Neural cell (in vitro differentiated cells): ENCODE data around the gene CHCHD10. TPM values are rescaled to one million over a fixed set of nuclear protein-coding genes. Genes with fewer than 3 reads are reported as not detected.

Experiments
- H2AFZ ChIP-seq: fragments of 200-600, 300-800 bp; sonication (generic), shearing (Covaris generic); 2 replicates; pipeline ENCODE4 v1.6.0; 2014; ENCODE audit warnings: low read depth, mild to moderate bottlenecking, antibody characterized with exemption, low read length, moderate library complexity
- H3F3A ChIP-seq: fragments of 200-600 bp; shearing (Covaris generic); 2 replicates; pipeline ENCODE4 v1.6.1; 2016; ENCODE audit warnings: mild to moderate bottlenecking, moderate library complexity, mixed read lengths, antibody characterized with exemption, low read length; ENCODE audit not compliant: insufficient read depth, poor library complexity, severe bottlenecking
- H3K27ac ChIP-seq: fragments of 200-600, 300-800 bp; sonication (generic), shearing (Covaris generic); 2 replicates; pipeline ENCODE4 v1.5.1; 2014; ENCODE audit warnings: mild to moderate bottlenecking, low read length, moderate library complexity
- H3K27me3 ChIP-seq: fragments of 300-800, 200-600 bp; sonication (generic), shearing (Covaris generic); 2 replicates; pipeline ENCODE4 v1.6.0; 2014; ENCODE audit warnings: mild to moderate bottlenecking, low read depth, low read length, moderate library complexity; ENCODE audit not compliant: insufficient read depth
- H3K36me3 ChIP-seq: fragments of 300-800, 200-600 bp; sonication (generic), shearing (Covaris generic); 2 replicates; pipeline ENCODE4 v1.5.1; 2014; ENCODE audit warnings: mild to moderate bottlenecking, antibody characterized with exemption, low read length, moderate library complexity; ENCODE audit not compliant: insufficient read depth
- H3K4me2 ChIP-seq: fragments of 300-800, 200-600 bp; sonication (generic), shearing (Covaris generic); 2 replicates; pipeline ENCODE4 v1.6.0; 2014; ENCODE audit warnings: mild to moderate bottlenecking, low read length
- H3K4me3 ChIP-seq: fragments of 300-800, 200-600 bp; sonication (generic), shearing (Covaris generic); 2 replicates; pipeline ENCODE4 v1.5.1; 2014; ENCODE audit warnings: mild to moderate bottlenecking, low read length, moderate library complexity
- H3K79me2 ChIP-seq: fragments of 200-600 bp; shearing (Covaris generic); replicated peaks from 2 replicates; pipeline ENCODE4 v1.6.0; 2014; ENCODE audit warnings: mild to moderate bottlenecking, low read length, moderate library complexity; ENCODE audit not compliant: insufficient read depth
- H3K9ac ChIP-seq: fragments of 300-800, 200-600 bp; sonication (generic), shearing (Covaris generic); 2 replicates; pipeline ENCODE4 v1.6.1; 2016; ENCODE audit warnings: mild to moderate bottlenecking, low read length, mixed read lengths
- H3K9me2 ChIP-seq: fragments of 200-600 bp; shearing (Covaris generic); 2 replicates; pipeline ENCODE4 v1.6.1; 2016; ENCODE audit warnings: mild to moderate bottlenecking, low read length, mixed read lengths; ENCODE audit not compliant: insufficient read depth
- H3K9me3 ChIP-seq: fragments of 200-600, 300-800 bp; sonication (generic), shearing (Covaris generic); 2 replicates; pipeline ENCODE4 v1.6.1; 2016; ENCODE audit warnings: mild to moderate bottlenecking, mixed run types, low read length, moderate library complexity, mixed read lengths
- H4K20me1 ChIP-seq: fragments of 200-600 bp; shearing (Covaris generic); 2 replicates; pipeline ENCODE4 v1.6.1; 2016; ENCODE audit warnings: mild to moderate bottlenecking, mixed run types; ENCODE audit not compliant: insufficient read depth
- EP300 ChIP-seq: fragments of 450-650 bp; conservative IDR thresholded peaks from 2 replicates; pipeline ENCODE4 v1.6.1; 2014; ENCODE audit warnings: antibody characterized with exemption, mild to moderate bottlenecking, moderate library complexity; ENCODE audit not compliant: poor library complexity, severe bottlenecking
- MXI1 ChIP-seq: fragments of 450-650 bp; conservative IDR thresholded peaks from 2 replicates; pipeline ENCODE4 v1.6.1; 2014; ENCODE audit warnings: antibody characterized with exemption, mild to moderate bottlenecking; ENCODE audit not compliant: poor library complexity, severe bottlenecking
- POLR2AphosphoS5 ChIP-seq: IDR thresholded peaks from 2 replicates; pipeline ENCODE4 v1.6.1; 2012
- RAD21 ChIP-seq: fragments of 450-650 bp; conservative IDR thresholded peaks from 2 replicates; pipeline ENCODE4 v1.6.1; 2014; ENCODE audit warnings: antibody characterized with exemption, mild to moderate bottlenecking, moderate library complexity
- REST ChIP-seq: IDR thresholded peaks from 2 replicates; pipeline ENCODE4 v1.6.1; 2012; ENCODE audit warnings: borderline replicate concordance
- SMC3 ChIP-seq: fragments of 450-650 bp; conservative IDR thresholded peaks from 2 replicates; pipeline ENCODE4 v1.6.1; 2014; ENCODE audit warnings: antibody characterized with exemption, mild to moderate bottlenecking, moderate library complexity; ENCODE audit not compliant: poor library complexity
- polyA plus RNA-seq: library from polyadenylated mRNA; depleted of rRNA; stranded (reverse); fragments of >200 nt; gene quantifications from 2 replicates; pipeline ENCODE4 v1.2.3, GENCODE V29; 2014

CHCHD10 gene
- polyA plus RNA-seq, 1 donor from 2014 or later, result not detected

DNA sequence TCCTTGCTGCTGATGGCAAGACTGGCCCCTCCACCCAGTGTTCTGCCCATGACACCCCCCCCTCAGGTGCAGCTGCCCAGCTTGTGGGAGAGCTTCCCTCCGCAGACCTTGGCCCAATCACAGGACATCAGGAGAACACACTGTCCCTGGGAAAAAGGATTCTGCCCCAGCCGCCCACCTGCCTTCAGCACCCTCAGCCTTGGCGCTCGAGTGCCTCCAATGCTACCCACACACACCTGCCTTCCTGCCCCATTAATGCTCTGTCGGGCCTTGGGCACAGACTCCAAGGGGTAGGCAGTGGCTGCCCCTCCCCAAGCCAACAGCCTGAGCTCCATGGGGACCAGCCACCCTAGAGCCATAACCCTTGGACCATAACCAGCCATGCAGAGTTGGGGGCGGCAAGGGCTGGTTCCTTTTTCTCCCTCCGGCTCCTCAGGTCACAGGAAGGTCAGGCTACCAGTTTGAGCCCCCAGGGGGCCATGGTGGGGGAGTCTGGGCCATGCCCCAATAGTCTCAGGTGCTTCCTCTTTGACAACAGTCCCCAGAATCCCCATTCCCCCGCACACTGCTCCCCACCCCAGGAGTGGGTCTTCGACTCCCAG lies 15.6 kb downstream of the CHCHD10 start:
- H3K27me3 ChIP-seq, result no peaks in the 10 kb centered on the region
- H3F3A ChIP-seq, result no peaks in the 10 kb centered on the region
- no peak overlapping the region for H3K4me3 ChIP-seq
- no peak overlapping the region for H3K4me2 ChIP-seq
- H3K9ac ChIP-seq, result no peak overlapping the region
- H2AFZ ChIP-seq, result no peak overlapping the region
- H3K9me3 ChIP-seq, result no peaks in the 10 kb centered on the region
- no peaks in the 10 kb centered on the region for H4K20me1 ChIP-seq
- no peaks in the 10 kb centered on the region for H3K9me2 ChIP-seq
- TF ChIP-seq REST (no peak), MXI1 (no peak), RAD21 (no peak), EP300 (no peak)
- peaks cover 6% of the 10 kb centered on the region for H3K79me2 ChIP-seq
- no peak overlapping the region for H3K27ac ChIP-seq
- no peaks in the 10 kb centered on the region for H3K36me3 ChIP-seq

DNA sequence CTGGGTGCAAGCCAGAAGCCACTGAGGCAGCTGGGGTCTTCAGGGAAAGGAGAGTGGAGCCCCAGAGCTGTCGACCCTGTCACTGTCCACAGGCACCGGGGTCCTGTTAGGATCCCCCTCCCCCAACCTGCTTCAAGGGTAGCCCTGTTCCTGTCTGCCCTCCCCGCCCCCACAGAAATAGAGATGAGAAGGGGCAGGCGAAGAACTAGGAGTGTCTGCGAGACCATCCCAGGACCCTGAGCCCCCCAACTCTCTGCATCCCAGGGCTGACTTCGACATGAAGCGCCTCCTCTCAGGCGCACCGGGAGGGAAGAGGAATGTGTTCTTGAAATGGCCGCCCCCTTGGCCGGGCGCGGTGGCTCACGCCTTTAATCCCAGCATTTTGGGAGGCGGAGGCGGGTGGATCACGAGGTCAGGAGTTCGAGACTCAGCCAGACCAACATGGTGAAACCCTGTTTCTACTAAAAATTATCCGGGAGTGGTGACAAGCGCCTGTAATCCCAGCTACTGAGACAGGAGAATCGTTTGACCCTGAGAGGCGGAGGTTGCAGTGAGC lies 16.3 kb downstream of the CHCHD10 start:
- Histone ChIP-seq H3F3A (no peaks in the 10 kb centered on the region), H3K4me3 (peak overlapping the region; percentile 88), H3K79me2 (peaks cover 6% of the 10 kb centered on the region), H4K20me1 (no peaks in the 10 kb centered on the region), H3K9me3 (no peaks in the 10 kb centered on the region), H3K27me3 (no peaks in the 10 kb centered on the region), H3K36me3 (no peaks in the 10 kb centered on the region), H3K9me2 (no peaks in the 10 kb centered on the region), H3K27ac (peak overlapping the region; percentile 77), H3K9ac (peak overlapping the region; percentile 90), H2AFZ (peak overlapping the region; percentile 98), H3K4me2 (peak overlapping the region; percentile 76)
- TF ChIP-seq RAD21, result no peak
- TF ChIP-seq REST, result no peak
- TF ChIP-seq EP300, result peak; percentile 1
- TF ChIP-seq SMC3, result no peak
- TF ChIP-seq POLR2AphosphoS5, result no peak
